ENCODE data around the gene ZBTB8OS. TPM values are rescaled to one million over a fixed set of nuclear protein-coding genes. Genes with fewer than 3 reads are reported as not detected.
A peak's percentile ranks its signal among the peaks of the same experiment; 100 is the strongest.

Gene ZBTB8OS
- total and polyA plus RNA-seq, 12 donors = 9.7 to 83.0 (median 38.4) TPM

DNA sequence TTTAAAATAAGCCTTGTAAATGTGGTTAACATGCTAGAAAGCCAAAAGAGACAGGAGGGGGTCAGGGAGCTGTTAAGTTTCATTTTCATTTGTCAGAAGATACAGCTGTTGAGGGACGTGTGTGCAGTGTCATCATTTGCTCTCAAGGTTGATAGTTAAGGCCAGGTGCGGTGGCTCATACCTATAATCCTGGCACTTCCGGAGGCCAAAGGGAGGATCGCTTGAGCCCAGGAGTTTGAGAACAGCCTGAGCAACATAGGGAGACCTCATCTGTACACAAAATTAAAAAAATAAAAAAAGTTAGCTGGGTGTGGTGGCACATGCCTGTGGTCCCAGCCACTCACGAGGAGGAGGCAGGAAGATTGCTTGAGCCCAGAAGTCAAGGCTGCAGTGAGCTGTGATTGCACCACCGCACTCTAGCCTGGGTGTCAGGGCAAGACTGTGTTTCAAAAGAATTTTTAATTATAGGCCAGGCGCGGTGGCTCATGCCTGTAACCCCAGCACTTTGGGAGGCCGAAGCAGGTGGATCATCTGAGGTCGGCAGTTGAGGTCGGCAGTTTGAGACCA is 22.7 kb downstream of the ZBTB8OS start:
- DNase-seq = peak in 6 of 7 donors; percentile 51 to 78 (median 59)
- Histone ChIP-seq H3K27ac (peak overlapping the region in 1 of 5 donors; percentile 8), H3K27me3 (no peaks in the 10 kb centered on the region), H3K4me3 (no peak overlapping the region), H3K4me1 (replicated peaks in 1 of 2) (no peaks in the 10 kb centered on the region), H3K9me3 (replicated peaks in 1 of 3) (no peaks in the 10 kb centered on the region), H3K36me3 (replicated peaks in 1 of 2) (peaks cover 0 to 16% of the 10 kb centered on the region in 2 donors)
- 61 to 74% (median 67%) methylated on average over 11 of the region's 11 CpGs for WGBS, 4 donors
- intact Hi-C loops (cut with DNase I) = loop anchor here in 1 of 2 donors (10.0 kb wide), 1 partner anchor 103 kb away; no protein-coding TSS in a partner anchor
- TF ChIP-seq, protein P1, sequence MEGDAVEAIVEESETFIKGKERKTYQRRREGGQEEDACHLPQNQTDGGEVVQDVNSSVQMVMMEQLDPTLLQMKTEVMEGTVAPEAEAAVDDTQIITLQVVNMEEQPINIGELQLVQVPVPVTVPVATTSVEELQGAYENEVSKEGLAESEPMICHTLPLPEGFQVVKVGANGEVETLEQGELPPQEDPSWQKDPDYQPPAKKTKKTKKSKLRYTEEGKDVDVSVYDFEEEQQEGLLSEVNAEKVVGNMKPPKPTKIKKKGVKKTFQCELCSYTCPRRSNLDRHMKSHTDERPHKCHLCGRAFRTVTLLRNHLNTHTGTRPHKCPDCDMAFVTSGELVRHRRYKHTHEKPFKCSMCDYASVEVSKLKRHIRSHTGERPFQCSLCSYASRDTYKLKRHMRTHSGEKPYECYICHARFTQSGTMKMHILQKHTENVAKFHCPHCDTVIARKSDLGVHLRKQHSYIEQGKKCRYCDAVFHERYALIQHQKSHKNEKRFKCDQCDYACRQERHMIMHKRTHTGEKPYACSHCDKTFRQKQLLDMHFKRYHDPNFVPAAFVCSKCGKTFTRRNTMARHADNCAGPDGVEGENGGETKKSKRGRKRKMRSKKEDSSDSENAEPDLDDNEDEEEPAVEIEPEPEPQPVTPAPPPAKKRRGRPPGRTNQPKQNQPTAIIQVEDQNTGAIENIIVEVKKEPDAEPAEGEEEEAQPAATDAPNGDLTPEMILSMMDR (IDR thresholded peaks at IDR 0.05) = no peak
- no peak for TF ChIP-seq POLR2A (IDR thresholded peaks at IDR 0.05)

DNA sequence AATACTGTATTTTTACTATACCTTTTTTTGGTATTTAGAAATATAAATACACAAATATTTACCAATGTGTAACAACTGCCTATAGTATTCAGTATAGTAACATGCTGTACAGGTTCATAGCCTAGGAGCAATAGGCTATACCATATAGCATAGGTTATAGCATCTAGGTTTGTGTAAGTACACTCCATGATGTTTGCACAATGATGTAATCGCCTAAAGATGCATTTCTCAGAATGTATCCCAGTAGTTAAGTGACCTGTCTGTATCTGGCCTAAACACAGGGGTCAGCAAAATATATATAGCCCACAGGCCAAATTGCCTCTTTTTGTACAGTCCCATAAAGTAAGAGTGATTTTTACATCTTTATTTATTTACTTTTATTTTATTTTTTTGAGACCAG is 24.2 kb downstream of the ZBTB8OS start:
- H3K36me3 ChIP-seq (replicated peaks in 1 of 2) = peaks cover 0 to 16% of the 10 kb centered on the region in 2 donors
- no peaks in the 10 kb centered on the region for H3K27me3 ChIP-seq
- no peak overlapping the region for H3K4me3 ChIP-seq
- WGBS, 4 donors = 88 to 100% (median 93%) methylated on average over 1 of the region's 1 CpG
- no peaks in the 10 kb centered on the region for H3K4me1 ChIP-seq (replicated peaks in 1 of 2)
- TF ChIP-seq POLR2A (IDR thresholded peaks at IDR 0.05) = no peak
- TF ChIP-seq, protein P1 (IDR thresholded peaks at IDR 0.05) = no peak
- intact Hi-C loops (cut with DNase I) = loop anchor here in 1 of 2 donors (10.0 kb wide), 1 partner anchor 101 kb away; no protein-coding TSS in a partner anchor
- H3K9me3 ChIP-seq (replicated peaks in 1 of 3) = no peaks in the 10 kb centered on the region
- no peak for DNase-seq
- H3K27ac ChIP-seq = no peak overlapping the region

DNA sequence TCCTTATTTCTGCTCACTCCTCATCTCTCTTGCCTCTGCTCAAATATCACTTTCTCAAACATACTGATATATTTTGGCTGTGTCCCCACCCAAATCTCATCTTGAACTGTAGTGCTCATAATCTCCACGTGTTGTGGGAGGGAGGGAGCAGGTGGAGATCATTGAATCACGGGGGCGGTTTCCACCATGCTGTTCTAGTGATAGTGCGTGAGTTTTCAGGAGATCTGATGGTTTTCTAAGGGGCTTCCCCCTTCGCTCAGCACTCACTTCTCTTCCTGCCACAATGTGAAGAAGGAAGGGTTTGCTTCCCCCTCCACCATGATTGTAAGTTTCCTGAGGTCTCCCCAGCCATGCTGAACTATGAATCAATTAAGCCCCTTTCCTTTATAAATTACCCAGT is 26.6 kb downstream of the ZBTB8OS start:
- Histone ChIP-seq H3K36me3 (replicated peaks in 1 of 2) (peaks cover 0 to 16% of the 10 kb centered on the region in 2 donors), H3K27me3 (no peaks in the 10 kb centered on the region), H3K9me3 (replicated peaks in 1 of 3) (no peaks in the 10 kb centered on the region), H3K27ac (no peak overlapping the region), H3K4me3 (no peak overlapping the region), H3K4me1 (replicated peaks in 1 of 2) (no peaks in the 10 kb centered on the region)
- WGBS, 4 donors = 75 to 96% (median 89%) methylated on average over 5 of the region's 5 CpGs
- TF ChIP-seq, protein P1 (IDR thresholded peaks at IDR 0.05) = no peak
- no peak for TF ChIP-seq POLR2A (IDR thresholded peaks at IDR 0.05)
- no peak for DNase-seq
- intact Hi-C loops (cut with DNase I) = loop anchor here in 1 of 2 donors (10.0 kb wide), 1 partner anchor 99 kb away; no protein-coding TSS in a partner anchor

DNA sequence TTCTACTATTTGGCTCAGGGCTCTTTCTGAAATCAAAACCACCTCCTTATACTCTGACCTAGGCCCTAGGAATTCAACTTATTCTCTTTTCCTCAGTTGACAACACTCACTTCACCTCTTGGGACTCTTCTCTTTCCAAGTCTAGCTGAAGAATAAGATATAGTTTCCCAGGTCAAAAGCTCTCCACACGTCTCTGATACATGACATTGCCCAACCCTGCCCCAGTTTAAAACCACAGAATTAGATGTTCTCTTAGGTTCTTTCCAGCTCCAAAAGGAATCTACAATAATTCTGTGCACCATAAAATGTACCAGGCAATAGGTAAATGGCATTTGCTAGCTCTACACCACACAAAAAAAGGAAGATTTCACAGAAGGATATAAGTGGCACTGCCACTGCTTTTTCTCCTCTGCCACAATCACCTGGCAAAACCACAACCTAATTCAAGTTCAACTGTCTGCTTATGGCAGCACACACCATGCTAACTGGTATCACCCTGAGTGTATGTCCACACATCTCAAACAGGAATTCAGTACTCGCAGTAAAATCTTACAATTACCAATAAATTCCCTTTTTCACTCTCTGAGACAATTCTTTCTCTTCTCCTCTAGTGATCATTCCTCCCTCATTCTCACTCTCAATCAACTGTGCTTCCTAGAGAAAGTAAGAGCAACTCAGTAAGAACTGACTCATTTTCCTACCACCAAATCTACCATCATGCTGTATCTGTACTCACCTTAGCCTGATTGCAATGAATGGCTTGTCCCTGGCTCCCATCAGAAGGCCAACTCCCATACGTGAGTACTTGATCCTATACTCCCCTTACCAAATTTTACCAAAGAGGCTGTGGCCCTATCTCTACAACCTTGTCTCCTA is 27.3 kb downstream of the ZBTB8OS start:
- 66 to 76% (median 73%) methylated on average over 3 of the region's 3 CpGs for WGBS, 4 donors
- Histone ChIP-seq H3K4me3 (no peak overlapping the region), H3K27ac (no peak overlapping the region), H3K27me3 (no peaks in the 10 kb centered on the region), H3K4me1 (replicated peaks in 1 of 2) (no peaks in the 10 kb centered on the region), H3K9me3 (replicated peaks in 1 of 3) (no peaks in the 10 kb centered on the region), H3K36me3 (replicated peaks in 1 of 2) (peaks cover 0 to 9% of the 10 kb centered on the region in 2 donors)
- intact Hi-C loops (cut with DNase I) = loop anchor here in 1 of 2 donors (10.0 kb wide), 1 partner anchor 98 kb away; no protein-coding TSS in a partner anchor
- DNase-seq = no peak
- TF ChIP-seq, protein P1 (IDR thresholded peaks at IDR 0.05) = no peak
- TF ChIP-seq POLR2A (IDR thresholded peaks at IDR 0.05) = no peak
